Measurements from ENCODE around the gene MRPL1. TPM values are rescaled to one million over a fixed set of nuclear protein-coding genes. Genes with fewer than 3 reads are reported as not detected.

The MRPL1 gene
- total and polyA plus RNA-seq, 9 of the 15 experiments (the other 6 are each of a cell fraction or from before 2014, with no cell fraction given) = 38.4 to 75.7 (median 63.7) TPM

DNA sequence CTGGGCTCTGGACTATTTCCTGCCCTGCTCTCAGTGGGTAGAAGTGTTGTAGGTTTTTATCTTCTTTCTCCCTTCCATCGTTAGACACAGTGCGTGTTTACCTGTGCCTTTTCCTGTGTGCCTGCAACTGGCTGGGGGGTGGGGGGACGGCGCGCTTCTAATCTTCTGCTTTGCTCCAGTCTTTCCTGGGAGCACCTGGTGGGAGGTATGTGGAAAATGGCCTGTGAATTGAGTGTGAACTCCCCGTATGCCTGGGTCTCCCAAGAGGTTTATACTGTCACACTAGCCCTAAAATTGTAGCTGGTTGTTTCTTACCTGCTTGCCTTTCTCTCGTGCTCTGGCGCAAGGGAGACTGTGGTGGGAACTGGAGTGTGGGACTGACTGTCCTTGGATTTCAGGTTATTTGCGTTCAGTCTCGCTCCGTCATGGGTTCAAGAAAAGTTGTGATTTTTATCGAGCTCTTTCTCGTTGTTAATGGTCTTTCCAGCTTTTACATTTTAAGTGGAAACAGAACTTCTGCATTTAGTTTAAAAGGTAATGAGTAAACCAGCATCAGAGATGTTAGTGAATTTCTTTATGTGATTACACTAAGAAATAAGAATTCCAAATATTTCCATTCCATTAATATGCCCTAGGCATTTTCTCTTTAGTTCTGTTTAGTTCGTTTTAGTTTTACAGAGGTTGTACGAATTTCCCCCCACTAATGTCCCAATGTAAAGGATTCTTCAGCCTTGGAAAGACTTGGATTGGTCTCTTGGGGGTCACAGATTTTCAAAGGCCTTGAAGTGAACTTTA is 15.3 kb downstream of the MRPL1 start (continued):
- TF ChIP-seq NFE2 (IDR thresholded peaks at IDR 0.05; ENCODE audit: low read depth) (no peak), PHF8 (IDR thresholded peaks at IDR 0.05; ENCODE audit: borderline replicate concordance, low read length) (no peak), MXI1 (IDR thresholded peaks at IDR 0.05; ENCODE audit: low read depth, low read length) (no peak), TCF3 (CRISPR knock-in tag; IDR thresholded peaks at IDR 0.05) (no peak), SMAD3 (CRISPR knock-in tag; conservative IDR thresholded peaks at IDR 0.05) (no peak), RFX7 (CRISPR knock-in tag; IDR thresholded peaks at IDR 0.05) (no peak), ZNF224 (CRISPR knock-in tag; IDR thresholded peaks at IDR 0.05) (no peak), ILK (tag; IDR thresholded peaks at IDR 0.05; ENCODE audit: borderline replicate concordance, low read depth) (no peak), PHB2 (IDR thresholded peaks at IDR 0.05; ENCODE audit: low read depth) (no peak)

DNA sequence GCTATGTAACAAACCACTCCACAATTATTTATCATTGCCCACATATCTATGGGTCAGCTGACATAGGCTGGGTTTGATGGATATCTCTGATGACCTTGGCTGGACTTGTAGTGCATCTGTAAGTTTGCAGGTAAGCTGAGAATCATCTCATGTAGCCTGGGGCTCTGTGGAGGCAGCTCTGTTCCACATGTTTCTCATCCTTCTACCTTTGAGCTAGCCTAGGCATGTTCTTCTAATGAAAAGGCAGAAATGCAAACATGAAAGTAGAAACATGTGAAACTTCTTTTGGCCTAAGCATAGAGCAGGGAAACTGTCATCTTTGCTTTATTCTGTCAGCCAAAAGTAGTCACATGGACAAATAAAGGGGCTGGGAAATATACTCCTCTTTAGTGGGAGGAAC is 18.2 kb downstream of the MRPL1 start:
- in situ Hi-C loops (cut with MboI) (no loop called here), intact Hi-C loops (cut with micrococcal nuclease) (no loop called here)
- ATAC-seq = no peak
- H3K9me1 ChIP-seq (ENCODE audit: control insufficient read depth, insufficient read depth, low read length) = no peaks in the 10 kb centered on the region
- H3K9me3 ChIP-seq (replicated peaks; ENCODE audit: control insufficient read depth, insufficient read depth, low read depth, low read length) = no peaks in the 10 kb centered on the region
- no peaks in the 10 kb centered on the region for H3K27me3 ChIP-seq (ENCODE audit: control insufficient read depth in 2 of 2, insufficient read depth in 2 of 2, low read length in 2 of 2)
- H3K27ac ChIP-seq (ENCODE audit: extremely low read depth, low read depth, low read length) = no peak overlapping the region
- H3K4me3 ChIP-seq = no peak overlapping the region
- H3K36me3 ChIP-seq (ENCODE audit: control insufficient read depth, insufficient read depth, low read length) = peaks cover 51% of the 10 kb centered on the region; the same call in 2 of the 3 replicates
- H3K4me2 ChIP-seq (ENCODE audit: insufficient read depth, low read length) = no peak overlapping the region
- BruUV-seq (replicated peaks) = no TSS peak
- H4K20me1 ChIP-seq (replicated peaks; ENCODE audit: control insufficient read depth, insufficient read depth, low read length) = peaks cover 5% of the 10 kb centered on the region; the same call in 1 of the 2 replicates
- peaks cover 0 to 10% of the 10 kb centered on the region in 2 experiments; a peak in 2 of 5 replicates for H3K4me1 ChIP-seq (replicated peaks in 1 of 2; ENCODE audit: control insufficient read depth in 2 of 2, insufficient read depth in 2 of 2, low read length in 2 of 2)
- H3K9ac ChIP-seq (ENCODE audit: insufficient read depth in 1 of 2, low read depth in 2 of 2, low read length in 2 of 2) = no peak overlapping the region
- H3K79me2 ChIP-seq (ENCODE audit: control insufficient read depth, insufficient read depth, low read length) = peaks cover 49% of the 10 kb centered on the region
- no peak for TF ChIP-seq FOXJ2 (tag; IDR thresholded peaks at IDR 0.05)
- no peak for TF ChIP-seq TBP (optimal IDR thresholded peaks at IDR 0.05; ENCODE audit: low read depth, low read length)
- TF ChIP-seq ZNF780A (CRISPR knock-in tag; IDR thresholded peaks at IDR 0.05) = no peak
- no peak for FAIRE-seq
- POLR2A ChIA-PET = no interaction called here
- CTCF ChIA-PET (ENCODE audit: low intra/inter-chr PET ratio) = no interaction called here
- no peak for DNase-seq (ENCODE audit: extremely low read depth in 1 of 4, low spot score in 3 of 4)
- H2AFZ ChIP-seq (ENCODE audit: low read depth, low read length) = no peak overlapping the region

All from K562 (cell line).